NAMALWA (cell line): ENCODE data around the gene CPXM2.

Experiments used
- DNase-seq: peaks from one replicate; pipeline ENCODE4 v3.0.0-alpha.2; 2015; ENCODE audit warnings: low spot score

The CPXM2 gene

DNA sequence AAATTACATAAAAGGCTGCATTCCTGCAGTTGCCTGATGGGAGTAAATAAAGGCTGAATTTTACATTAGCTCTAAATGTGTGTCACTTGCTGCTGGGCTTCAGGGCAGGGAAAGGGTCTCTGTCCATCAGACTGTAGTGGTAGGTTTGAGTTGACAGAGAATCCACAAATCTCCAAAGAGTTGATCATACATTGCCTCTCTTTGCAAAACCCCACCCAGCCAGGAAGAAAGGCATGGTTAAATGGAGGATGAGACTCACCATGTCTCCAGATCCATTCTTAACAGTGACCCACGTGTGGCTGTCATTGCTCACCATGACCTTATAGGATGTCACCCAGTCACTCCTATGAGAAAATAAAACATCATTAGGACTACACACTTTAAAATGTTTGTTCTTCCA lies 92.8 kb downstream of the CPXM2 start:
- DNase-seq, result no peak

DNA sequence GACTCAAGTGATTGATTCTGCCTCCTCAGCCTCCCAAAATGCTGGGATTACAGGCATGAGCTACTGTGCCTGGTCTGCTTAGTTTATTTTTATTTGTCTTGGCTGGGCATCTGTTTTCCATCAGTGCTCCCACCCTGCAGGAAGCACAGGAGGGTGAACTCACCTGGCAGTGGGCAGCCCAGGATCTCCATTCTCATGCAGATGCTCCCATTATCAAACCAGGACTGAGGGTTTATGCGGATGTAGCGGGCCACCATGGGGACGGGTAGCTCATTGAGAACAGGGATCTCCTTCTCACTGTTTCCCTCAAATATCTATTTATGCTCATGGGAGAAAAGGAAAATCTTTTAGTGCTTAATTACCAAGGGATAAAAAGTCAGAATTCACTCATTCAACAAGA lies 93.8 kb downstream of the CPXM2 start:
- DNase-seq, result no peak

DNA sequence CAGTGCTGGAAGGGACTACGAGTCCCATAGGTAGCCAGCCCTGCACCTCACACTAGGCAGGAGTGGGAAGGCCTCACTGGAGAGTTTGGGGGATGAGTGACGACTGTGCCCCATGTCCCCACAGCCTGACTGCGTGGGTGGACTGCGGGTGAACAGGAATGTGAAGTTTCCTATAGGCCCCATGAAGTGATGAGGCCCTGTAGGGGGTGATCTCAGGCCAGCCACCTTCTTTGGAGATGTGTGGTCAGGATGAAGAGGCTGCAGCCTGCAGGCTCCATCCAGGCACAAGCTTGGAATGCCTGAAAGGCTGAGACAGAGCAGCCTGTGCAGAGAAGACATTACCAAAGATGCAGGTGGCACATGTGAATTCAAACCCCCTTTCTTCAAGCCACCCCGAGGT lies 94.9 kb downstream of the CPXM2 start:
- no peak for DNase-seq

DNA sequence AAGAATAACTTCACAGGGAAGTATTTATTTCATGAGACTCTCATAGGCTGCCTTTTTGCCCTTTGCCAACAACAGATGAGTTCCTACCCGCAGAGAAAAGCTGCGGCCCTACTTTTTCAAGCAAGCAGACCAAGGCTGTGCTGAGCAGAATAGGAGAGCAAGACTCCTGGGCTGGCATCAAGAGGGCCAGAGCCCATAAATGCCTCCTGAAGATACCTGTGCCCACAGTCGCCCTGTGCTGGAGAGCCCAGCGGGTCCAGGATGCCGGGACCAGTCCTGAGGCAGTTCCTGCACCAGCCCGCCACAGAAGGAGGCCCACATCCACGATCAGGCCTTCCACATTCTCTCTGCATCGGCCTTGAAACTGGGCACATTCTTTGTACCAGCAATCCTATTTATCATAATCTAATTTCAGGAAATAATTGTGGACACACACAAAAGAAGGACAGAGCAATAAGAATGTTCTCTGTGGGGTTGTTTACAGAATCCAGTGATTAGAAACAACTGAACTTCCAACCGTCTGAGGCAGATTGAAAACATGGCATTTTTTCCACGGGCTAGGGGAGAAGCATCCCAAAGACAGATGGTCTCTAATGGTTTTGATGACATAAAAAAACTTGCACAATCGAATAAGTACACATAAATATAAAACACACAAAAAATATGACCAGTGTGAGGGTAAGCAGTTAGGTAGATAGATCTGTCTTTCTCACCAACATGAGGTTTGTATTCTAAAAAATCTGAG lies 95.6 kb downstream of the CPXM2 start:
- no peak for DNase-seq

DNA sequence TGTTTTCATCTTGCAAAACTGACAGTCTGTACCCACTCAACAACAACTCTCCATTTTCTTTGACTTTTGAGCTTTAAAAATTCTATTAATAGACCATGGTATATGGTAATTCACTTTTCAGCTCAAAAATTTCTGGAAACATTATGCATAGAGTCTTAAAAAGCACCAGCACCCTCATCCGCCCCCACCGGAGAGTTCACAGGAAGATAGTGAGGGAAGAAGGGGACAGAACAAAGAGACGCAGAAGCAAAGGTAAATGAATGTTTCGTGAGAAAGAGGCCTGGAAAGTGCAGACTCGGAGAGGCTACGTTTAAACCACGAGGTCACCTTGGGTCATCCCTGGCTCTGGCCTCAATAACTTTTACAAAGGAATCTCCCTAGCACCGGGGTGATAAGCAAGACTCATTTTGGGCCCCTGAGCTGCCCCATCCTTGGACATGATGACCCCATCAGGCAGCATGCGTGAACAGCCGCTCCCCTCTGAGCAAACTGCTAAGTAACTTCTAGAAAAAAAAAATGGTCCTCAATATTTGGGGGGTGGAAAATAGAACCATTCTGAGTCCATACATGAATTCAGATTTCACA lies 96.3 kb downstream of the CPXM2 start:
- no peak for DNase-seq

DNA sequence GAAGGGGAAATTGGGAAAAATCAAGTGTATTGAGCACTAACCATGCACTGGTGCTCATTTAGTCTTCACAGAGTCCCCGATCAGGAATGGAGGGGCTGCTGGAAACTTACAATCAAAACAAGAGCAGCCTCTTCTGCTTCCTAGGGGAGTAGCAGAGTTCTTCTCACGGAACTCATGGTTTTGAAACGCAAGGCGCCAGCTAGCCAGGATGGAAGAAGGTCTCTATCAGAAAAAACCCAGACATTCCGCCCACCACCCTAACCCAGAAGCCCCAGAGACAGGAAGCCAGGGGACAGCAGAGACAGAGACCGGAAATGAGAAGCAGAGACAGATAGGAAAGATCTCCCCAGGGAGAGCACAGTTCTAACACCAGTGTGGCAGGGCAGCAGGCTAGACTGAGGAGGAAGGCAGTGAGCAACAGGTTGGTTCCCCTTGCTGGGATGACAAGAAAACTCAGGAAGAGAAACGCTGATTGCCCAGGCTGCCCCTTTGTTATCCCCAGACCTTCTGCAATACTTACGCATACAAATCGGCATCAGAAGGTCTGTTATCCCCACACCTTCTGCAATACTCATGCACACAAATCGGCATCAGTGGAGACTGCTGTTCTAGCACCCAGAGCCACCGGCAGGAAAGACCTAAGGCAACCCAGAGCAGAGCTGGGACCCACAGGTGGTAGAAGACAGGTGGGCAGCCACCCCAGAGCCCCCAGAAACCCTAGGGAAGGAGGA lies 99.2 kb downstream of the CPXM2 start:
- no peak for DNase-seq

DNA sequence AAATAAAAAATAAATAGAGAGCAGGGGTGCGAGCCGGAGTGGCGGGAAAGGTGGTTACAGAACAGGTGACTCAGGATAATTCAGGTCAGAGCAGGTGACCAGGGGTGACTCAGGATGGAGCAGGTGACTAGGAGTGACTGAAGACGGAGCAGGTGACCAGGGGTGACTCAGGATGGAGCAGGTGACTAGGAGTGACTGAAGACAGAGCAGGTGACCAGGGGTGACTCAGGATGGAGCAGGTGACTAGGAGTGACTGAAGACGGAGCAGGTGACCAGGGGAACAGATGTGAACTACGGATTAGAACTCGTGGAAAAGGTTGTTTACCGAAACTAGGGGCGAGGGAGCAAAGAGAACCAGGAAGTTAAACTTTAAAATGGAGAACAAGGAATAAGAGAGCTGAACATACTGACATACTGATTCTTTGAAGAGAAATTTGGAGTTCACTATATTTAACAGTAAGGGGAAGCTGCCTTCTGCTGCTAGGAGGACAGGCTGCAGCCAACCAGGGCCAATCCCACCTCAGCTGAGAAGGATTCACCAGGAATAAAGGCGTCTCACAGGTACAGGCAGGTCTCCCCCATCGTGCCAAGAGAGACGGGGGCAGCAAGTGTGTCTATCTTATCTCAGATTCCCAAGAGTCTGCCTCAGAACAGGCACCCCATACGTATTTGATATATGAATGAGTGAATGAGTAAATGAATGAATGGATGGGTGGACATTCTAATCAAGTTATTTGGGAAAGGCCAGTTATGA lies 101.3 kb downstream of the CPXM2 start:
- no peak for DNase-seq

DNA sequence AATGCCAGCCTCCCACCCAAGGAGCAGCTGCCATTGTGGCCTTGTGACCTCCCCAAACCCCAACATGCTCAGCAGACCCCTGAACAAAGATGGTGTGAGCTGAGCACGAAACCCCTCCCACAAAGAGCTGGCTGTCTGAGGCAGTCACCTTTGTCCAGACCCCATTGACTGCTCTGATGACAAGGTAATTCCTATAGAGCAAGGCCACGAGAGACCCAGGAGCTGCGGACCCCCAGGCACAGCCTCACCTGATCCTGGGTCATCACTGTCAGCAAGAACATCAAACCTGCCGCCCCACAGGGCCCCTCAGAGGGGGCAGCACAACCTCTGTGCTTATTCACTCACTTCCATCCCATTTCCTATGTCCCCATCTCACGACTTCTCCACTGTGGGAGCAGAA lies 102.6 kb downstream of the CPXM2 start:
- no peak for DNase-seq

DNA sequence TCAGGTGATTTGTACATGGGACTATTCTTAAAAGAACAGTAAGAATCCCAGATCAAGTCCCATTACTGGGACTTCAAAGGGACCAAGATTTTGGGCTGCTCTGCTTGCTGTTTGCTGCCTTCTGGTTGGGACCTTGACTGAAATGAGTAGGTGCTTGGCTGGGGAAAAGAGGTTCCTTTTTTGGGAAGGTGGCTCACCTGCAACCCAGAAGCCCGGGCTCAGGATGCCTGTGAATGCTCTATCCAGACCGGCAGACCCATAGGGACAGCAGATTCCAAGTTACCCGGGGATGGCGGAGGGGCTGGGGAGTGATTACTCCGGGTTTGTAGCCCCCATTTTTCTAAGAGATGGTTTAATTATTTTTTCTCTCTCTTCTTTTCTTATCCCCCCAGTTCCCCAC lies 104.0 kb downstream of the CPXM2 start:
- DNase-seq, result no peak

DNA sequence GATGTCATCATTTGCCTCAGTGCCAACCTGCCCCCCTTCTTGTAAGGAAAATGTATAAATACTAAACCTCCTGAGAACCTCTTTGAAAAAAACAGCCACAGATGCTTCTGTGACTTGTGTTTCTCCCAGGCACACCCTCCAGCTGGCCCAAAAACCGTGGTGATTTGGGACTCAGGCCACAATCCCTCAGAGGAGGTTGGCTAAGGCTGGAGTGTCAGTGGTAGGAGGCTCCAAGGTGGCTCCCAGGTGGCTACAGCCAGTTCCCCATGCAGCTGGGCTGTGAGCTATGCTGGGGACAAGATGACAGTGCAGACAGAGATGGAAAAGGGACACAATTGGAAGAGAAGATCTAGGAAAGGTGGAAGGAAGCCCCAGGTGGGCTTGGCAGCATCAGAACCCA lies 104.7 kb downstream of the CPXM2 start:
- no peak for DNase-seq

DNA sequence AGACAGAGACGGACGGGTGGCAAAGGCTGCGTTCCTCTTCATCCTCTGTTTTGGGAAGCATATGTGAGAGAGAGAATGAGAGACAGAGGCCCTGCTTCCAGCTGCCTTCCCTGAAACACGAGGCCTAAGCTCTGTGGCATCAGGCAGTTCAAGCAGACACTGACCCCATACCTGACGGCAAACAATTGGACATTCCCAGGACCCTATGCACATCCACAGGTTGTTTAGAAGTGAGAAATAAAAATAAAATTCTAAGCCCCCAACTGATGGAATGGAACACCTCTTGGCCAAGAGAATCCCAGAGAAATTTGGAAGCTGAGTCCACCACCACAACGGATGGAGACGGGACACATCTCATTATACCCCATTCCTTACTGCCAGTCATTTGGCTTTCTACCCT lies 105.3 kb downstream of the CPXM2 start:
- DNase-seq, result no peak

DNA sequence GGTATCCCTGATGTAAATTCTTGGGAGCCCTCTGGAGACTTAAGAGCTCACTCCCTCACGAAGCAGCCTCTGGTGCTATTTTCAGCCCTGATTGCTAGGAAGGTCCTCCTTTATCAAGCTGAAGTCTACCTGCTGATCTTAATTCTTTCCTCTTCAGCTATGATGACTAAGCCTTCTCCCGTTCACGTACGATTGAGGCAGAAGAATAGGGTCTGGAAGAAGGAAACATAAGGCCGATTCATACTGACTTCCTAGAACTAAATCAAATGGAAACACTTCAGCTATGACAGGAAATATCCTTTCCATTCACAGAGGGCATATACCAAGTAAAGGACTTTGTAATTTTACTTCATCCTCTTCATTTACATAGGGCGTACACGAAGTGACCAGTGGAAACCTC lies 107.0 kb downstream of the CPXM2 start:
- DNase-seq, result no peak

DNA sequence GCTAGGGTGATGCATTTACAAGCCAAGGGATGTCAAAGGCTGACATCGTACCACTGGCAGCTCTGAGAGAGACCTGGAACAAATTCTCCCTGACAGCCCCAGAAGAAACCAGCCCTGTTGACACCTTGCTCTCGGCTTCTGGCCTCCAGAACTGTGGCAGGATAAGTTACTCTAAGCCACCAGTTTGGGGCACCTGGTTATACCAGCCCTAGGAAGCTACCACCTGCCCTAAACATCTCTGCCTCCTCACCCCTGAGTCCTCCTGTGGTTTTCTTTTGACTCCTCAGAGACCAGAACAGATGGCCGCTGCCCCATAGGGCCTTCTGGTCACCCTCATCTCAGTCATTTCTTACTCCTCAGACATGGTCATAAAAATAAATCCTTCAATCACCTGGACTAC lies 107.4 kb downstream of the CPXM2 start:
- no peak for DNase-seq

DNA sequence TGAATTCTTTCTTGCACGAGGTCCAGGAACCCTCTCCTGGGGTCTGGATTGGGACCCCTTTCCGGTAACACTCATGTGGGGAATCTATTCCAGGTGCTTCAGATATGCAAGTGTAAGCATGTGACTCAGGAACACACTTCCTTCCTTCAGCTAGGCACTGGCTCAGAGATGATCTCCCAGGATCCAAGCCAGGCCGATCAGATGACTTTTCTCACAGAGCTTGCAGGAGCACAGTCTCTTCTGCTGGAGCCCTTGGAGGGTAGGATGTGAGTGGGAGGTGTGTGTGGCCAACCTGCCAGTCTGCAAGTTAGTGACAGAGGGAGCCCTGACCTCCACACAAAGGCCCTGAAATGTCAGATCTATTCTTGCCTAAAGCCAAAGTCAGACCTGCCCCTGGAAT lies 108.3 kb downstream of the CPXM2 start:
- no peak for DNase-seq

DNA sequence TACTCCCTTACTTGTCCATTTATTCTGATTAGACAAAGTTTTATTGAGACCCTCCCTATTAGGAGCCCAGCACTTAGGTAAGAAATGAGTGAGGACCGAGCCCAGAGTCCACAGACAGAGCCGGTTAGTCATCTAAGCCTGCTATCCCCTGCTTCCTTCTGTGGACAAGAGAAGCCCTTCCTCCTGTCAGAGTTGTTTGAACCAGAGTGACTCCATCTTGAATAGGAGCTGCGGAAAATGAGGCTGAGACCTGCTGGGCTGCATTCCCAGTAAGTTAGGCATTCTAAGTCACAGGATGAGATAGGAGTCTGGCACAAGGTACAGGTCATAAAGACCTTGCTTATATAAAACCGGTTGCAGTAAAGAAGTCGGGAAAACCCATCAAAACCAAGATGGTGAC lies 109.1 kb downstream of the CPXM2 start:
- DNase-seq, result no peak

DNA sequence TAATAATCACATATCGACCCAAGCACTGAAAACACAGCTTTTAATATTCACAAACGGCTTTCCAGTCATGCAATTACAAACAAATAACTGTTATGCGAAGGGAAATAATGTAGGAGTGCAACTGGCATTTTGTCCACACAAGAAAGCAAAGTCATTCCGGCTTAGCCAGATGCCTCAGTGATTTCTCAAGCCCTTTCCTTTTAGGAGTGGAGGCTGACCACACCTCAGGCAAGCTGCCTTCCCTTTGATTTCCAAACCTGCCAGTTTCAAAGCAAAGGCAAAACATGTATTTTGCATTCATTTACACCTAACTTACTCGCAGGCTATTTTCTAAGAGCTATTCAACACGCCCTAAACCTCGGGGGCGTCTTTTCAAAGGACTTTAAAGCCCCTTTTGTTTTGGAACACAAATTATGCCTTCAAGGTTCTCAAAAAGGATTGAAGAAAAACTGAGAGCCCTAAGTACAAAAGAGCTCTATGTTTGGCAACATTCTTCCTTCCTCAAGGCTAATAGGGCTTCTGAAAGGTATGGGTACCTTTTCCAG lies 109.6 kb downstream of the CPXM2 start:
- no peak for DNase-seq

DNA sequence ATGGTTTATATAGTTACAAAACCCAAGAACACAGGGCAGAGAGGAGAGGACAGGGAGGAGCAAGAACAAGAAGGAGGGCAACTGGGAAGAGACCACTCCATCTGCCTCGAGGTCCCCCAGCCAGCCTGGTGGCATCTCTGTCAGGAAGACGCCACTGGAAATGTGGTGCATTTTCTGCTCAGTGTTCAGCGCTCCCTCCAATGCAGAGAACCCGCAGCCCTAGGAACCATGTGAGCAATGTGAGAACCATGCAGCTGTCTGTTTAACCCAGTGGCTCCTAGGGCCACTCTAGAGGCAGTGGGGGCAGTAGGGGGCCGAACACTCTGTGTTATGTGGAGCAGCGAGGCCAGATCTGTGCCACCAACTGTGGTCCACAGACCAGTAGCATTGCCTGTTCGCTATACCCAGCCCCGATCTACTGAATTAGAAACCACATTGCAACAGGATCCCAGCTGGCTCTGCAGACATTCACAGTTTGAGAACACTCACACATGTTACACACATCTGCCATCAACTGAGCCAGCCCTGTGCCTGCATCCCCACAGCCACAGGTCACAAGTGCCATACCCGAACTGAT lies 110.2 kb downstream of the CPXM2 start:
- no peak for DNase-seq

DNA sequence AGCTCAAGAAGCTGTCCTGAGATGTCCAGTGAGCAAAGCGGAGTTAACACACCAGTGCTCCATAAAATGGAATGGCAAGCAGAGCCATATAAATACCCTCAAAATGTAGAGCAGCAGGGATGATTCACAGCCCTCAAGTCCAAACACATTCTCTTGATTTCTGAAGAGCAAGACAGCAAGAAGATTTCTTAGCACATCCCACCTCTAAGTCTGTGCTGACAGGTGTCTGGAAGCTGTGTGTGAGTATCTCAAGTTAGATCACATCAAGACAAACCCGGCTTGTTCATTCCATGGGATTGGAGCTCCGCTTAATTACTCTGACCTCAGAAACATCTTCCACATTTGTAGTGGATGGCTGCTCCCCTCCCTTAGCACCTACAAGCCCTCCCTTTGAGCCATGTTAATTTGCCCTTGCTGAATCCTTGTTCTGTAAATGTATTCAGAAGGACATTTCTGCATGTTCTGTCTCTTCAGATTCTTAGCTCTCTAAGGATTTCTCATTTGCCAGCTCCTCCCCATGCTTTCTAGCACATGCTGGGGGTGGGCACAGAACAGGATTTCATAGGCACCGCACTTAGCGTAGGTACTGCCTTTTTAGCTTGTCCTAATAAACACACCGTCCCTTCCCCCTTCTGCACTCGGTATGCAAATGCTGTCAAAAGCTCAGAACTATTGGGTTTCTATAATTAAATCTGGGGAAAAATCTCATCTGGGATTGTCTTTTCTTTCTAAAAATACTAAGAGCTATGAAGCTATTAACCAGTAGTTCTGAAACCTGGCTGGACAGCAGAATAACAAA lies 112.7 kb downstream of the CPXM2 start:
- DNase-seq, result no peak

DNA sequence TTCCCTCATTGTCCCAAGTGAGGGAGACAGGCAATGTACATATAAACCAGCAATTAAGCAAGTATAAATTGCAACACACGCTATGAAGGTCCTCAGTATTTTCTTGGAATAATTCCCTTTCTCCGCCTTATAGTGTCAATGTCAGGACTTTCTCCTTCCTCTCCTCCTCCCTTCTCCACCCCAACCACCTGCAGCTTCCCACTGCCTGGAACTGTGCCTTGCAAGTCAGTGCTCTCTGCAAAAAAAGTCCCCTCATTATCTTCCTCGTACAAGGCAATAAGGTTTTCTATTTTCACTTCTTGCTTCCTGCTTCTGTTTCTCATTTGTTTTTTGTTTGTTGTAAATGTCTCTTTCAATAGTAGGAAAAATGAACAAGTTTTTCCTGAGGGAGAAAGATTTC lies 113.7 kb downstream of the CPXM2 start:
- DNase-seq, result no peak

DNA sequence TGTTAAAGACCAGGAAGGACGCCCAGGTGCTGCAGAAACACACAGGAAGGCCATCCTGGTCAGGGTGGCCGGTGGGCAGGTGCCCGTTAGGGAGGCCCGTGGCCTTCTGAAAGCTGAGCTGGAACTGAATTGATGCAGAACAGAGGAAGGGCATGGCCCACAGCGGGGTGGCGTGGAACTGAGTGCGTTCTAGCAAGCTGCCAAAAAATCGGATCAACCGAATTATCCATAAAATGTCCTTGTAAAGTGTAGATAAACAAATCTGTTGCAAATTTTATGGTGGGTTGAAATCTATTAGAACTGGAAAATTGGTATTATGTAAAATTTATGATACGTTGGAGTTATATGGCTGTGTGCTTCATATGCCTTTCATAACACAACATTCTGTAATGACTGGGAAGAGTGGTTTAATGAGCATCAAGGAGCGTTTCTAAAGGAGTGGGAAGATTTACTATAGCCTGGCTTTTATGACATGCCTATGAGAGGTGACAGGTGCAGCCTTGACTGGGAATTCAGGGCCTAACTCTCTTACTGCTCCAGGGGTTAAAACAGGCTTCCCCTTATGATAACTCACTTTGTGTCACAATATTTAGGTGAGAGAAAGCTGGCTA lies 117.4 kb downstream of the CPXM2 start:
- DNase-seq, result no peak
